Keratinocyte (primary cell): Measurements from ENCODE around the gene NSDHL. TPM values are rescaled to one million over a fixed set of nuclear protein-coding genes. Genes with fewer than 3 reads are reported as not detected.
A peak's percentile ranks its signal among the peaks of the same experiment; 100 is the strongest.

Source experiments
- DNase-seq: peaks from one replicate; pipeline ENCODE4 v3.0.0-alpha.2; 2011; ENCODE audit warnings: low read depth, missing footprints, low spot score
- FAIRE-seq: peaks from 2 replicates; lab custom pipeline; 2011; peaks lifted over from hg19 to GRCh38; lab: Jason Lieb, UNC
- H2AFZ ChIP-seq: 2 replicates; pipeline ENCODE4 v1.6.0; 2012; ENCODE audit warnings: low read length, control low read depth, inconsistent platforms; ENCODE audit not compliant: control insufficient read depth
- H3K27ac ChIP-seq: 2 replicates; pipeline ENCODE4 v1.5.1; 2011; ENCODE audit warnings: low read length; ENCODE audit not compliant: control insufficient read depth, insufficient read depth
- H3K27me3 ChIP-seq: 3 replicates; pipeline ENCODE4 v1.6.0; 2011; ENCODE audit warnings: low read length; ENCODE audit not compliant: control insufficient read depth, insufficient read depth; ENCODE audit errors: extremely low read depth
- H3K36me3 ChIP-seq, 2 experiments: 2 replicates in 1 of 2; 3 replicates in 1 of 2; pipeline ENCODE4 v1.5.1; 2011; ENCODE audit warnings: low read length in 2 of 2, mild to moderate bottlenecking in 1 of 2; ENCODE audit not compliant: control insufficient read depth in 2 of 2, insufficient read depth in 2 of 2; ENCODE audit errors: extremely low read depth in 1 of 2
- H3K4me1 ChIP-seq: 3 replicates; pipeline ENCODE4 v1.5.1; 2011; ENCODE audit warnings: low read length; ENCODE audit not compliant: control insufficient read depth, insufficient read depth; ENCODE audit errors: extremely low read depth
- H3K4me2 ChIP-seq: 3 replicates; pipeline ENCODE4 v1.6.0; 2011; ENCODE audit warnings: low read depth, low read length; ENCODE audit not compliant: control insufficient read depth, insufficient read depth; ENCODE audit errors: extremely low read depth
- H3K4me3 ChIP-seq, 3 experiments: fragments of 200-600 bp in 1 of 3; sonication (generic) in 1 of 3; 2 replicates in 2 of 3; 3 replicates in 1 of 3; pipeline ENCODE4 v1.5.1; 2011 to 2016; ENCODE audit warnings: low read length in 3 of 3, mild to moderate bottlenecking in 3 of 3, control low read depth in 2 of 3, inconsistent platforms in 1 of 3, low read depth in 1 of 3, mixed read lengths in 1 of 3, mixed run types in 1 of 3, moderate library complexity in 1 of 3; ENCODE audit not compliant: control insufficient read depth in 2 of 3, insufficient read depth in 2 of 3; ENCODE audit errors: extremely low read depth in 1 of 3
- H3K79me2 ChIP-seq: 2 replicates; pipeline ENCODE4 v1.6.0; 2012; ENCODE audit warnings: low read length; ENCODE audit not compliant: control insufficient read depth, insufficient read depth
- H3K9ac ChIP-seq: 3 replicates; pipeline ENCODE4 v1.6.0; 2011; ENCODE audit warnings: low read length; ENCODE audit not compliant: control insufficient read depth, insufficient read depth; ENCODE audit errors: extremely low read depth
- H3K9me1 ChIP-seq: 3 replicates; pipeline ENCODE4 v1.6.0; 2011; ENCODE audit warnings: low read length; ENCODE audit not compliant: control insufficient read depth, insufficient read depth; ENCODE audit errors: extremely low read depth
- H3K9me3 ChIP-seq: 2 replicates; pipeline ENCODE4 v1.5.1; 2012; ENCODE audit warnings: low read depth, low read length; ENCODE audit not compliant: control insufficient read depth
- H4K20me1 ChIP-seq: 3 replicates; pipeline ENCODE4 v1.6.0; 2011; ENCODE audit warnings: low read length; ENCODE audit not compliant: control insufficient read depth, insufficient read depth; ENCODE audit errors: extremely low read depth
- EZH2 ChIP-seq: IDR thresholded peaks from one replicate; pipeline ENCODE4 v1.6.1; 2012; ENCODE audit warnings: inconsistent platforms, mild to moderate bottlenecking, low read length, moderate library complexity
- dilution Hi-C: fragments of 300-500 bp; cut with MboI; formaldehyde crosslinking; loops from one replicate; pipeline ENCODE4 v1.7.0; 2020; ENCODE audit warnings: low sequenced_read_pairs; ENCODE audit not compliant: extremely low pct_ligation_motif_present
- polyA plus RNA-seq, 5 experiments: library from polyadenylated mRNA; depleted of rRNA in 3 of 5; stranded (reverse) in 3 of 5; stranded (forward) in 1 of 5; unstranded in 1 of 5; fragments of >200 nt; gene quantifications; 1 replicate in 1 of 5; 2 replicates in 3 of 5; 3 replicates in 1 of 5; pipeline versions ENCODE4 v1.2.1 to v1.2.3, GENCODE V29; 2011 to 2012; ENCODE audit warnings: missing spikeins in 2 of 5, low read depth in 1 of 5, low replicate concordance in 1 of 5
- TF ChIP-seq, protein P1 (sequence below), 3 experiments: IDR thresholded peaks in 1 of 3; conservative IDR thresholded peaks in 1 of 3; optimal IDR thresholded peaks in 1 of 3; 2 replicates in 2 of 3; 3 replicates in 1 of 3; pipeline versions ENCODE3 to v1.5.1; 2011; ENCODE audit warnings: low read length in 3 of 3, mild to moderate bottlenecking in 3 of 3, moderate library complexity in 2 of 3, control low read depth in 1 of 3, inconsistent platforms in 1 of 3; ENCODE audit not compliant: insufficient read depth in 2 of 3; ENCODE audit errors: extremely low read depth in 1 of 3

The NSDHL gene
- polyA plus RNA-seq, 1 donor (not counting 4 experiments of a cell fraction or from before 2014, with no cell fraction given) = 79.0 TPM

DNA sequence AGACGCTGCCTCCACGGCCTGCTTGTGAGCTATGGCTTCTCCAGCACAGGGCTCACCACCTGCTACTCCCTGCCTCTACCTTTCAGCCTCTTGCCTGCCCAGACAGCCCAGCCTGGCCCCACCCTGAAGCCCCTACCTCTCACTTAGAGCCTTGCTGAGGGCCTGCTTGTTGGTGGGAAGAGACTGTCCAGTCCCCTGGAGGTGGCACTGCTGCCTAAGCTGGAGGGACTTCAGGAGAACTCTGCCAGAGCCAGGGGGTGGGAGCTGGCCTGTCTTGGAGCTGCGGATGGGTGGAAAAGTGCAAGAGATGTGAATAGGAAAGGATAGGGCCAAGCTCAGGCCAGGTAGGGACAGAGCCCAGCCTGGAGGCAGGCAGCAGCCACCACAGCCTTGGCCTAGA lies 64.3 kb downstream of the NSDHL start:
- H3K27me3 ChIP-seq = no peaks in the 10 kb centered on the region
- dilution Hi-C loops = no loop called here
- no peak for TF ChIP-seq EZH2
- TF ChIP-seq, protein P1, sequence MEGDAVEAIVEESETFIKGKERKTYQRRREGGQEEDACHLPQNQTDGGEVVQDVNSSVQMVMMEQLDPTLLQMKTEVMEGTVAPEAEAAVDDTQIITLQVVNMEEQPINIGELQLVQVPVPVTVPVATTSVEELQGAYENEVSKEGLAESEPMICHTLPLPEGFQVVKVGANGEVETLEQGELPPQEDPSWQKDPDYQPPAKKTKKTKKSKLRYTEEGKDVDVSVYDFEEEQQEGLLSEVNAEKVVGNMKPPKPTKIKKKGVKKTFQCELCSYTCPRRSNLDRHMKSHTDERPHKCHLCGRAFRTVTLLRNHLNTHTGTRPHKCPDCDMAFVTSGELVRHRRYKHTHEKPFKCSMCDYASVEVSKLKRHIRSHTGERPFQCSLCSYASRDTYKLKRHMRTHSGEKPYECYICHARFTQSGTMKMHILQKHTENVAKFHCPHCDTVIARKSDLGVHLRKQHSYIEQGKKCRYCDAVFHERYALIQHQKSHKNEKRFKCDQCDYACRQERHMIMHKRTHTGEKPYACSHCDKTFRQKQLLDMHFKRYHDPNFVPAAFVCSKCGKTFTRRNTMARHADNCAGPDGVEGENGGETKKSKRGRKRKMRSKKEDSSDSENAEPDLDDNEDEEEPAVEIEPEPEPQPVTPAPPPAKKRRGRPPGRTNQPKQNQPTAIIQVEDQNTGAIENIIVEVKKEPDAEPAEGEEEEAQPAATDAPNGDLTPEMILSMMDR (optimal IDR thresholded peaks at IDR 0.05 in 1 of 3, IDR thresholded peaks at IDR 0.05 in 1 of 3, conservative IDR thresholded peaks at IDR 0.05 in 1 of 3; ENCODE audit: extremely low read depth in 1 of 3, insufficient read depth in 2 of 3, low read length in 3 of 3) = no peak
- no peak for FAIRE-seq
- H3K4me3 ChIP-seq = no peak overlapping the region
- H3K9me3 ChIP-seq = no peaks in the 10 kb centered on the region
- H3K4me2 ChIP-seq = peak overlapping the region; percentile 2
- DNase-seq = no peak
- H3K9ac ChIP-seq = no peak overlapping the region
- H3K27ac ChIP-seq = no peak overlapping the region
- no peak overlapping the region for H2AFZ ChIP-seq
- H4K20me1 ChIP-seq = no peaks in the 10 kb centered on the region
- H3K9me1 ChIP-seq = no peaks in the 10 kb centered on the region
- H3K79me2 ChIP-seq = no peaks in the 10 kb centered on the region
- H3K36me3 ChIP-seq = no peaks in the 10 kb centered on the region
- H3K4me1 ChIP-seq = peaks cover 45% of the 10 kb centered on the region

DNA sequence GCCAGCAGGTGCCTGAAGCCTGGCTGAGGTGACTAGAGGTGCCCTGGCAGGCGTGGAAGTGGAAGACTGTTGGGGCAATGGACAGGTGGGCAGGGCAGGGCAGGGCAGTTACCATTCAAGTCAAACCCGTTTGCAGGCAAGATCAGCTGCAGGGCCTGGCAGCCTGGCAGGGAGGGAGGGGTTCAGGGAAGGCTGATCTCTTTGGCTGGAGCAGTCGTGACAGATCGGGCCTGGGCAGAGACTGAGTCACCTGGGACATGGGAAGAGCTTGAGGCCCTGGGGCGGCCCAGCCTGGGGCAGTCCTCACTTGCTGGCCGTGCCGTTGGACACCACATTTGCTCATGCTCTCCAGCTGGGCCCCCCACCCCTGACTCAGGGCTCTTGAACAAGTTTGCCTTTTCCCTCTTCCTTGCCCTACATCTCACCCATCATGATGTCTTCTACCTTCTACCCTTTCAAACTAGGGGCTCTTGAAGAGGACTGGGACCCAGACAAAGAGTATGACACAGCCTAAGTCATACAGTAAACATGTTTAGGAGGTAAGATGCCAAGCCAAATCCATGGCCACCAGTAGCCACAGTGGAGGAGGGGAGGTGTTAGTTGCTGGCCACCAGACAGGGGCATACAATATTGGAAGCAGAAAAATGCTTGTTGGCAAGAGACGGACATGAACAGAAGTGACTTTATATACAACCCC lies 65.0 kb downstream of the NSDHL start:
- no peaks in the 10 kb centered on the region for H3K36me3 ChIP-seq
- no peaks in the 10 kb centered on the region for H3K27me3 ChIP-seq
- no peaks in the 10 kb centered on the region for H3K9me1 ChIP-seq
- FAIRE-seq (peak; percentile 52), DNase-seq (no peak)
- no peaks in the 10 kb centered on the region for H4K20me1 ChIP-seq
- H3K4me3 ChIP-seq = no peak overlapping the region
- TF ChIP-seq EZH2 = no peak
- TF ChIP-seq, protein P1 (optimal IDR thresholded peaks at IDR 0.05 in 1 of 3, IDR thresholded peaks at IDR 0.05 in 1 of 3, conservative IDR thresholded peaks at IDR 0.05 in 1 of 3; ENCODE audit: extremely low read depth in 1 of 3, insufficient read depth in 2 of 3, low read length in 3 of 3) = no peak
- peak overlapping the region; percentile 53 for H3K4me2 ChIP-seq
- H3K9me3 ChIP-seq = no peaks in the 10 kb centered on the region
- peak overlapping the region; percentile 27 for H3K27ac ChIP-seq
- dilution Hi-C loops = no loop called here
- no peak overlapping the region for H3K9ac ChIP-seq
- no peaks in the 10 kb centered on the region for H3K79me2 ChIP-seq
- H3K4me1 ChIP-seq = peaks cover 49% of the 10 kb centered on the region
- H2AFZ ChIP-seq = no peak overlapping the region
